ENCODE results near the gene CXCL11.

GRCh38 chr4:75997946-75998345 is 37.9 kb downstream of the CXCL11 start:
- TF ChIP-seq, protein P1, sequence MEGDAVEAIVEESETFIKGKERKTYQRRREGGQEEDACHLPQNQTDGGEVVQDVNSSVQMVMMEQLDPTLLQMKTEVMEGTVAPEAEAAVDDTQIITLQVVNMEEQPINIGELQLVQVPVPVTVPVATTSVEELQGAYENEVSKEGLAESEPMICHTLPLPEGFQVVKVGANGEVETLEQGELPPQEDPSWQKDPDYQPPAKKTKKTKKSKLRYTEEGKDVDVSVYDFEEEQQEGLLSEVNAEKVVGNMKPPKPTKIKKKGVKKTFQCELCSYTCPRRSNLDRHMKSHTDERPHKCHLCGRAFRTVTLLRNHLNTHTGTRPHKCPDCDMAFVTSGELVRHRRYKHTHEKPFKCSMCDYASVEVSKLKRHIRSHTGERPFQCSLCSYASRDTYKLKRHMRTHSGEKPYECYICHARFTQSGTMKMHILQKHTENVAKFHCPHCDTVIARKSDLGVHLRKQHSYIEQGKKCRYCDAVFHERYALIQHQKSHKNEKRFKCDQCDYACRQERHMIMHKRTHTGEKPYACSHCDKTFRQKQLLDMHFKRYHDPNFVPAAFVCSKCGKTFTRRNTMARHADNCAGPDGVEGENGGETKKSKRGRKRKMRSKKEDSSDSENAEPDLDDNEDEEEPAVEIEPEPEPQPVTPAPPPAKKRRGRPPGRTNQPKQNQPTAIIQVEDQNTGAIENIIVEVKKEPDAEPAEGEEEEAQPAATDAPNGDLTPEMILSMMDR (IDR thresholded peaks at IDR 0.05): no peak
- TF ChIP-seq ZFX (IDR thresholded peaks at IDR 0.05; ENCODE audit: borderline replicate concordance): no peak
